DOHH2 (cell line): ENCODE data around the gene JUN.
"Not testable (repeated sequence)": the region's sequence is repeated elsewhere in the genome, so short reads cannot be mapped to it uniquely, and the experiment has no call there.

Experiments used
- CTCF ChIP-seq: fragments of 200-600 bp; sonication (generic); IDR thresholded peaks from one replicate; pipeline ENCODE4 v1.5.1; 2014; ENCODE audit warnings: antibody characterized with exemption, mild to moderate bottlenecking, low read depth, low read length; ENCODE audit not compliant: poor library complexity, severe bottlenecking
- EZH2phosphoT487 ChIP-seq: fragments of 200-600 bp; sonication (generic); IDR thresholded peaks from 2 replicates; pipeline ENCODE4 v1.6.1; 2017; ENCODE audit warnings: borderline replicate concordance, mild to moderate bottlenecking, antibody characterized with exemption, low read length, moderate library complexity, mixed read lengths

DNA sequence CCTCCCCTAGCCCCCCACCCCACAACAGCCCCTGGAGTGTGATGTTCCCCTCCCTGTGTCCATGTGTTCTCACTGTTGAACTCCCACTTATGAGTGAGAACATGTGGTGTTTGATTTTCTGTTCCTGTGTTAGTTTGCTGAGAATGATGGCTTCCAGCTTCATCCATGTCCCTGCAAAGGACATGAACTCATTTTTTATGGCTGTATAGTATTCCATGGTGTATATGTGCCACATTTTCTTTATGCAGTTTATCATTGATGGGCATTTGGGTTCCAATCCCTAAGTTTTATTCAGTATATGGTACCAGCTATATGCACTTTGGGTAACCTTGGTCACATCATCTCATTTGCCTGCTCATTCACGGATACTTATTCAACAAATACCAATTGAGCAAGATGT lies 17.4 kb upstream of the JUN start:
- not testable (repeated sequence) for TF ChIP-seq CTCF, EZH2phosphoT487
